ENCODE results near the gene NOLC1. TPM values are rescaled to one million over a fixed set of nuclear protein-coding genes. Genes with fewer than 3 reads are reported as not detected.
"Not testable (repeated sequence)": the region's sequence is repeated elsewhere in the genome, so short reads cannot be mapped to it uniquely, and the experiment has no call there.

The NOLC1 gene
- polyA plus RNA-seq, 1 donor, result 93.0 TPM

DNA sequence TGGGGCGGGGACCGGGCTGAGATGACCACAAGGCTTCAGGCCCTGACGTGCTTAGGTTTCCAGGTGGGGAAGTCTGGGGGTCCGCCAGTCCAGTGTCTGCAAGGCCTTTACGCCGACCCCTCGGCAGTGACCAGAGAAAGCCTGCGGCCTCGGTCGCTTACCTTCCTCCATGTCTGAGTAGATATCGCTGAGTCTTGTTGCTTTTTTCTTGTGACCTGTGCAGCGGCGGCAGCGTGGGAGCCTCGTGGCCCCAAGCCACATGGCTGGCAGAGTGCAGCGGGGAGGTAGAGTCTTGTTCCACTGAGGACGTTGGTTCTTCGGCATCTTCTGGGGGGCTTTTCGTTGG lies 329 bp downstream of the NOLC1 start:
- no peak for DNase-seq

DNA sequence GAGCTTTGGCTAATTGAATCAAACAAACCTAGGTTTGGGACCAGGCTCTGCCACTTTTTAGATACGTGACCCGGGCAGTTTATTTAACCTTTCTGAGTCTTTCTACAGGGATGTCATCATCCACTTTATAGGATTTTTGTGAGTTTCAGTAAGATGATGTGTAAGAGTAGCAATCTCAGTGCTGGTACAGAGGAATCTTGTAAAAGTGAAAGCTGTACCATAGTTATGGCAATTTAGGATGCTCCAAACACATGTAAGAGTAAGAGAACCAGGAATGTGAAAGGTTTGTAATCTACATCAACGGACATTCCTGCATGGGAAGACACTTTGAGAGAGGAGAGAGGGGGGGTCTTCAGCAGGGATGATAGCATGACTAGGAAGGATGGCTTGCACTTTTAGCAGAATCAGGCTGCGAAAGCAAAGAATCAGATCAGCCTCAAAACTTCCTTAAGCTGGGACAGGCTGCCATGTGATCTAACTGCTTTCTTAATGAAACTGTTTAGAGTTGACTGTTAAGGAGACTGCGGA lies 968 bp downstream of the NOLC1 start:
- DNase-seq, result no peak

DNA sequence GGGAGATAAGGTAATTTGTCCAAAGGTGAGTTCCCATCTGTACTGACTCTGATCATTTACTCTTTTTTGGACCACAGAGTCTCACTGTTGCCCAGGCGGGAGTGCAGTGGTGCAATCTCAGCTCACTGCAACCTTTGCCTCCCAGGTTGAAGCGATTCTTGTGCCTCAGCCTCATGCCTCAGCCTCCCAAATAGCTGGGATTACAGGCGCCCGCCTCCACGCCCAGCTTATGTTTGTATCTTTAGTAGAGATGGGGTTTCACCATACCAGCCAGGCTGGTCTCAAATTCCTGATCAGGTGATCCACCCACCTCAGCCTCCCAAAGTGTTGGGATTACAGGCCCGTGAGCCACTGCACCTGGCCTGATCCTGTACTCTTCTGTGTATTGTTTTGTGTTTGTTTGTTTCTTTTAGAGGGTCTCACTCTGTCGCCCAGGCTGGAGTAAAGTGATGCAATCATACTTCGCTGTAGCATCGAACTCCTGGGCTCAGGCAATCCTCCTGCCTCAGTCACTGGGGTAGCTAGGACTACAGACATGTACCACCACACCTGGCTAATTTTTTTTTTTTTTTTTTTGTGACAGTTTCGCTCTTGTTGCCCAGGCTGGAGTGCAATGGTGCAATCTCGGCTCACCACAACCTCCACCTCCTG lies 2.4 kb downstream of the NOLC1 start:
- no peak for DNase-seq

DNA sequence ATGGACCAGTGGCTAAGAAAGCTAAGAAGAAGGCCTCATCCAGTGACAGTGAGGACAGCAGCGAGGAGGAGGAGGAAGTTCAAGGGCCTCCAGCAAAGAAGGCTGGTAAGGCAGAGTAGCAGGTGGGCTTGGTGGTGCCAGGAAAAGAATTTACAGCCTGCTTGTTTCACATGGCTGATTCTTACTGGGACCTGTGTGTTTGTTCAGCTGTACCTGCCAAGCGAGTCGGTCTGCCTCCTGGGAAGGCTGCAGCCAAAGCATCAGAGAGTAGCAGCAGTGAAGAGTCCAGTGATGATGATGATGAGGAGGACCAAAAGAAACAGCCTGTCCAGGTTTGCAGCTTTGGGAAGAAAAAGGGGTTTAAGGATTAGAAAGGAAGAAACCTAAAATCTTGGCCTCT lies 5.0 kb downstream of the NOLC1 start:
- DNase-seq, result no peak

DNA sequence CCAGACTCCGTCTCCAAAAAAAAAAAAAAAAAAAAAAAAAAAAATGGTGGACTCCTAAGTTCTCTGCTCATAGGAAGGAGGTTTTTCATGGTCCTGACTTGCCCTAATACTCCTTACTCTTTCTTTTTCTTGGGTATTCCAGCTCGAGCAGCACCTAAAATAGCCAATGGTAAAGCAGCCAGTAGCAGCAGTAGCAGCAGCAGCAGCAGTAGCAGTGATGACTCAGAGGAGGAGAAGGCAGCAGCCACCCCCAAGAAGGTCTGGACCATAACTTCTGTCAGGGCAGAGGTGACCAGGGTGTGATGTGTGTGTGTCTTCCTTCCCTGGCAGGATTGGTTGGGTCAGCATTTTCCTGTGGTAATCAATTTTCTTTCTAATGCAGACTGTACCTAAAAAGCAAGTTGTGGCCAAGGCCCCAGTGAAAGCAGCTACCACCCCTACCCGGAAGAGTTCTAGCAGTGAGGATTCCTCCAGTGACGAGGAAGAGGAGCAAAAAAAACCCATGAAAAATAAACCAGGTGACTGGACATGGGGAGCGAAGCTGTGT lies 6.9 kb downstream of the NOLC1 start:
- no peak for DNase-seq

DNA sequence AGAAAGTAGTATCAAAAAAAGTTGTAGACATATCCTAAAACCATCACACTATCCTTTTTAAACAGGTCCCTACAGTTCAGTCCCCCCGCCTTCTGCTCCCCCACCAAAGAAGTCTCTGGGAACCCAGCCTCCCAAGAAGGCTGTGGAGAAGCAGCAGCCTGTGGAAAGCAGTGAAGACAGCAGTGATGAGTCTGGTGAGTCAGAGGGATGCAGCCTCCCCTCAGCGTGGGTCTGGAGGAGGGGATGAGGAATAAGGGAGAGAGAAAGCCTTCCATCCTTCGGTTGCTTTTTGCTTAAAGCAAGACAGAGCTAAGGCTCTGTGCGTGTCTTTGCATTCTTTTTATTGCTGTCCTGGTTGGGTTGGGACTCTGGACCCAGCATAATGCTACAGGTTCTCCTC lies 7.6 kb downstream of the NOLC1 start:
- no peak for DNase-seq

DNA sequence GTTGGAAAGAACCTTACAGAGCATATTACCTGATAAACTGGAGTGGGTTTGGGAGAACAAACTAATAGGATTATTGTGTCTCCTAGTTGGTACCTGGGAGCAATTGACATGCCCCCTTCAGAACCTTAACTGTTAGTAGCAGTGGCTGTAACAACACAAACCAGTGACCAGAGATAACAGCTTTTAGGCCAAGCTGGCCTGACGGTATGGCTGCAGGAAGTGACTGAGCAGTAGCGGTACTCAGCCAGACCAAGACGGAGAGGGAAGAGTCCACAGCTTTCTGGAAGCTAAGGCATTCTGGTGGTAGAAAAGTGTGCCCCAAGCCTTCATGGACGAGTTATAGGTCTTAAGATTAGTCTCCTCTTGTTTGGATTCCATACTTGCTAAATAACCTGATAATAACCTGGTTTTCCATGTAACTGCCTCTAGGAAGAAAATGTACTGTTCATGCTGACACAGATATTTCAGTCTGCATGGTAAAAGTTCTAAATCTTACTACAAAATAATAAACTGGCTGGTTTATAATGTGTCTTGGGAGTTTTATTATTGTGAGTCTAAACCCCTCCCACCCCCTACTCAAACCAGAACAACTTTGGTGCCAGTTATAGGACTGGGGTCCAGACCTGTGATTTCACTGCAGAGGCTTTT lies 11.3 kb downstream of the NOLC1 start:
- DNase-seq, result no peak

DNA sequence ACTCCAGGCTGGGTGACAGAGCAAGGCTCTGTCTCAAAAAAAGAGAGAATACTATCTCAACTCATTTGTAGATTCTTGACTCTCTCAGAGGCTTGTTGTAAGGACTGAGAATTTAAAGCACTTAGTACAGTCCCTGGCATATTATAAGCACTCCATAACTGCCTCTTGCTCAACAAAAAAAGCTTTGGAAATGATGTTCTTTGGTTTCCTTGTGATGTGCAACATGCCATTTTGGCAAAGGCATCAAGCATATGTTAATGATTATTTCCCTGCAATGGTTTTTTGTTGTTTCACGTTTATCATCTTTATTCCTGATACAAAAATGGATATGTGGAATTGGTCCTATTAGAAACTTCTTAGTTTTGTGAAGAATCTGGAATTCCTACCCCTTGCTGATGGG lies 15.7 kb downstream of the NOLC1 start:
- DNase-seq, result no peak

DNA sequence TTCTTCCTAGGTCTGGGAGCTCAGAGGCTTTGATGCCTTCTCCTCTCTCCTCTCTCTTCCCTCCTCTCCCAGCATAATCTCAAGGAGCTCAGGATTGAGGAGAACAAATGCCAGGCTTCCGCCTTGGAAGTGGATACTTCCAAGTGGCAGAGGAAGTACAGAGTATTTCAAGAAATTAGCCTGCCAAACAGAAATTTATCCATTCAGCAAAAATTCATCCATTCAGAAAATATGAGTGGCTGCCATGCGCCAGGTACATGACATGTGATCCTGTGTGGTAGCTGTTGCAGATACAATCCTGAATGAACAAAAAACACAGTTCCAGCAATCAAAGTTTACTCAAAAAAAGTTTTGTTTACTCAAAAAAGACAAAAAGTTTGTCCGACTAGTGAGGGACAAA lies 18.4 kb downstream of the NOLC1 start:
- no peak for DNase-seq

DNA sequence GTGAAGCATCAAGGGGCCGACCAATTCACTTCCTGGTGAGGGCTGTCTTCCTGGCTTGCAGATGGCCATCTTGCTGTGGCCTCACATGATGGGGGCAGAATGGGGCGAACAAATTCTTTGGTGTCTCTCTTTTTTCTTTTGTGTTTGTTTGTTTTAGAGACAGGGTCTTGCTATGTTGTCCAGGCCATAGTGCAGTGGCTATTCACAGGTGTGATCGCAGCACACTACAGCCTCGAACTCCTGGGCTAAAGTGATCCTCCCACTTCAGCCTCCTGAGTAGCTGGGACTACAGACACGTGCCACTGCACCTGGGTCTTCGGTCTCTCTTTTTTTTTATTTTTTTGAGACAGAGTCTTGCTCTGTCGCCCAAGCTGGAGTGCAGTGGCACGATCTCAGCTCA lies 20.1 kb downstream of the NOLC1 start:
- DNase-seq, result no peak

DNA sequence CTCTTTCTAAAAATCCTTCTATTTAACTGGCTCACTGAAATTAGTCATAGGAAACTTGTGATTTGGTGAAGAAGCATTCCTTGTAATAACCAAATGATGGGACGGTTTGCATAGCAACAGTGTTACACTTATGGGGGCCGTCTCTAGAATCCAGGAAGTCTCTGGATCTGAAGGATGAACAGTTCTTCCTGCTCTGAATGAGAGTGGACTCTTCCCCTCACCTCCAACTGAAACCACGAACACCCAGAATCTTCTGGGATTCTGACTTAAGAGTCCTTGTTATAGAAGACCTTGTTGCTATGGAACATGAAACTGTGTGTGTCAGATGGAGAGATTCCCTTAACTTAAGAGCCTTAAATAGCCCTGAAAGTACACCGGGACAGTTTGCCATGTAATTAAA lies 23.2 kb downstream of the NOLC1 start:
- DNase-seq, result no peak

DNA sequence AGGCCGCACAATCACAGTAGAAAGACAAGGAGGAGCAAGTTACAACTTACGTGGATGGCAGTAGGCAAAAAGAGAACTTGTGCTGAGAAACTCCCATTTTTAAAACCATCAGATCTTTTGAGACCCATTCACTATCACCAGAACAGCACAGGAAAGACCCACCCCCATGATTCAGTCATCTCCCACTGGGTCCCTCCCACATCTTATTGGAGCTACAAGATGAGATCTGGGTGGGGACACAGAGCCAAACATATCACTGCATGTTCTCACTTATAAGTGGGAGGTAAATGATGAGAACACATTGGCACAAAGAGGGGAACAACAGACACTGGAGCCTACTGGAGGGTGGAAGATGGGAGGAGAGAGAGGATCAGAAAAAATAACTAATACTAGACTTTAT lies 32.4 kb downstream of the NOLC1 start:
- no peak for DNase-seq

DNA sequence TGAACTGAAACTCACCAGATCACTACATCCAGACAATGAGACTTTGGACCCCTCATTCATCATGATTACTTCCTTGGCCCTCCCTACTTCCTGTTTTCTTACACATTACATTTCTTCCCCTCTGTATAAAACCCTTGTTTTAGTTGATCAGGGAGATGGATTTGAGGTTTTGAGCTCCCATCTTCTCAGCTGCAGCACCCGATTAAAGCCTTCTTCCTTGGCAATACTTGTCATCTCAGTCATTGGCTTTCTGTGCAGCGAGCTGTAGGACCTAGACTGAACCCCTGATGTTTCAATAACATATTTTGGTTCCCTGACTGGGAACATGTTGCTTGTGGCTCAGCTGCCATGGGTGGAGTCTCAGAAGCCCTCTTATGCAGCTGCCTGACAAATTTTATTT lies 33.1 kb downstream of the NOLC1 start:
- no peak for DNase-seq

DNA sequence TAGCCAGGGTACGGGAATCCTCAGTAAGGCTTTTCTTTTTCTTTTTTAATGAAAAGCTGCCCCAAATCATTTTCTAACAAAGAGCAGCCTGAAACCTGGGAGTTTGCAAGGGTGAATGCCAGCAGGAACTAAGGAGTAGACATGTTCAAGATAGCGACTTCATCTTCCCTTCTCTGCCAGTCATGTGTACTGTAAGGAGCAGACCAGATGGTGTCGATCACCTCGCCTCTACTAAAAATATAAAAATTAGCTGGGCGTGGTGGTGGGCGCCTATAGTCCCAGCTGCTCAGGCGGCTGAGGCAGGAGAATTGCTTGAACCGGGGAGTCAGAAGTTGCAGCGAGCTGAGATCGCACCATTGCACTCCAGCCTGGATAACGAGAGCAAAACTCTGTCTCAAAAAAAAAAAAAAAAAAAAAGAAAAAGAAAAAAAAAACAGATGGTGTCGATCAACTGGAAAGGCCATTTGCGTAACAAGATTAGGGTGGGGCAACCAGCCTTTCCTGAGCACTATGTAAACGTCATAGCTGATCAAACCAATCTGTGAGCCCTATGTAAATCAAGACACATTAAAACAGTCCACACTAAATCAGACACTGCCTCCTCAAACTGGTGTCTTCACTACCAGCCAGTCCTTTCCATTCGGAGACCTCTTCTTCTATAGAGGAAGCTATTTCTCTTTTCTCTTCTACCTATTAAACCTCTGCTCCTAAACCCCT lies 33.8 kb downstream of the NOLC1 start:
- no peak for DNase-seq

DNA sequence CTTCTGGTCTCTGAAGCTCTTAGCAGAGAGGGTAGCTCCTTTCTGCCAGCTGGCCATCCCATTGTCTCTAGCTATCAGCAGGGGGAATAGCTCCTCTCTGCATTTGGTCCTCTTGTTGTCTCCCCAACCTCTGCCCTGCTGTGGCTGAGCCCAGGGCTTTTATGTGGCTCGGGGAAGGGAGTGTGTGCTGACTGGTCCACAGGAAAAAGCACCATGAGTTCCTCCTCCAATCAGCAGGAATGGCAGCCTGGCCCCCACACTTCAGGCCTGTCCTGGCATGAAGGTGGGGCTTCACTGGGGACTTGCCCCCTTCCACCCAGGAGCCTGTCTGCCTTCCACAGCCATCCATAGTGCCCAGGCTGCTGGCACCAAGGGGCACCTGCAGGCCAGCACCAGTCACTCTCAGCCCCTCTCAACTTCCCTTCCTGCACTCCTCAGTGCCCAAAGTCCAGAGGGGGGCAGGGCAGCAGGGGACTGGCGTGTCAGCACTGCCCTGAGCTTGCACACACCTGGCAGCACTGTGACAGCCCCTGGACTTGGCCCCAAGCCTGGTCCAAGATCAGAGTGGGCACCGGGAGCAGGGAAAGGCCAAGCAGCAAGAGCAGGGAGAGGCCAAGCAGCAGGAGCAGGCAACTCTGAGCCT lies 36.2 kb downstream of the NOLC1 start:
- DNase-seq, result no peak

DNA sequence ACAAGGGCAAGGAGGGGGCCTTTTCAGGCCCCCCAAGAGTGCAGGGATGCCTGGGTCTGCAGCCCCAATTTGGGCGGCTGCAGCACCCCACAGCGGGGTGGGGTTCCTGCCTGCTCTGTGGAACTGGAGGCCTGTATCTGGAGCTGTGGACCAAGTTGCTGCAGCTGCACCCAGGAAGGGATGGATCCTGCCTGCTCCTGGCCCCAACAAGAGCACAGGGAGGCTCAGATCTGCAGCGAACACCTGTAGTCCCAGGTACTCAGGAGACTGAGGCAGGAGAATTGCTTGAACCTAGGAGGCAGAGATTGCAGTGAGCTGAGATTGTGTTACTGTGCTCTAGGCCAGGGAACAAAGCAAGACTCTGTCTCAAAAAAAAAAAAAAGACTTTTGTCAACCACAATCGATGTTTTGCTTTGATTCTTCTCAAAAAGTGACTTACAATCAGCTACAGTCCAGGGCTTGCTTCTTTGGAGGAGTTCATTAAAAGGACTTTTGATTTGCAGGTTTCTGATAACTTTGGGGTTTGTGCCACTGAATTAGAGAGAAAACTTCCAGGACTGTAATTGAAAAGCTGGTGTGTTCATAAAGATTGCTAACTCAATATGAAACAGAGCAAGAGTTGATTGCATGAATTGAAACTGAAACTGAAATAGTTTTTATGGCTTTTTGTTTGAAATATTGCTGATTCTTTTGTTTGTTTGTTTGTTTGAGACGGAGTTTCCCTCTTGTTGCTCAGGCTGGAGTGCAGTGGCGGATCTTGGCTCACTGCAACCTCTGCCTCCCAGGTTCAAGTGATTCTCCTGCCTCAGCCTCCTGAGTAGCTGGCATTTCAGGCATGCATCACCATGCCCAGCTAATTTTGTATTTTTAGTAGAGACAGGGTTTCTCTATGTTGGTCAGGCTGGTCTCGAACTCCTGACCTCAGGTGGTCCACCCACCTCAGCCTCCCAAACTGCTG lies 37.0 kb downstream of the NOLC1 start:
- not testable (repeated sequence) for DNase-seq

DNA sequence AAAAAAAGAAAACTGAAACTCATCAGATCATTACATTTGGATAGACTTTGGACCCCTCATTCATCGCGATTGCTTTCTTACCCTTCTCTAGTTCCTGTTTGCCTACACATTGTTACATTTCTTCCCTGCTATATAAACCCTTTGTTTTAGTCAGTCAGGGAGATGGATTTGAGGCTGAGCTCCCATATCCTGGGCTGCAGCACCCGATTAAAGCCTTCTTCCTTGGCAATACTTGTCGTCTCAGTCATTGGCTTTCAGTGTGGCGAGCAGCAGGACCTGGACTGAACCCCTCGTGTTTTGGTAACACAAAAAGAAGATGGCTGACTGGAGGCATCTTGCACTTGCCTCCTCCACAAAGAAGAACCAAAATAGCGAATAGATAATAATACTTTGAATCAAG lies 39.8 kb downstream of the NOLC1 start:
- DNase-seq, result no peak

DNA sequence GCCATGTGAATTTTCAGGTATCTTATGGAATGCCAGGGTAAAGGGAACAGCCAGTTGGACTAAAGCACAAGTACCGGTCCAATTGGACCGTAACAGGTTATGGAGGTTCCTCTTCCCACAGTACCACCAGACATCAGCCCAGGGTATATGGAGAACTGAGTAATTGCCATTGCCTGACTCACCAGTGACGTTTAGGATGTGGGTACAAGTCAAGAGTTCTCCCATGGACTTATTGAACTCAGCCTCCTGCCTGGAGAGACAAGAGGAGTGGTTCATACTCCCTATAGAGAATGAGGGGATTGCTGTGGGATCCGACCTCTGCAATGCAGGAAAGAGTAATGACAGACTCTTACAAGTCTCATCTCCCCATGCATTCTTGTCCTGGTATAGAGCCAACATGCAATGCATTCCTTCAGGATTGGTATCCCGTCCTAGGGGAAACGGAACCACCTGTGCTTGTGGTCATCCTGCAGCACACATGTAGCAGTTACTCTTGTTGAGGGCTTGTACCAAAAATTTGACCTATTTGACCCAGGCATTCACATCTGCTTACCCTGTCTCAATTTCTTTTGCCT lies 43.2 kb downstream of the NOLC1 start:
- DNase-seq, result no peak

DNA sequence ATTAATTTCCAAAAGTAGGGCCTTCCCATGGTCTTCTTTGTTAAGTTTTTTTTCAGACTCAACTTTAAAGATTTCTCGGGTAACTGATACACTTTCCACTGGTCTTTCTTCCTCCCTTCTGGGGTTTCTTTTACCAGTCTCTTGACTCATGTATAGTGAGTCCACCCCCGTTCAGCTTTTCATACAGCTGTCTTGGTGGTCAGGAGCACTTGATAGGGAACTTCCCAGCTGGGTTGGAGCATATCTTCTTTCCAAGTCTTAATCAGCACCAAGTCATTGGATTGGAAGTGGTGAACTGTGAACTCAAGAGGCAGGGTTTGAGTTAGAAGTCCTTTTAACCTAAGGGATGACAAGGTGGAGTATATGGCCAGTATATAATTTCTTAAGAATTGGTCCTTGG lies 44.7 kb downstream of the NOLC1 start:
- DNase-seq, result no peak

DNA sequence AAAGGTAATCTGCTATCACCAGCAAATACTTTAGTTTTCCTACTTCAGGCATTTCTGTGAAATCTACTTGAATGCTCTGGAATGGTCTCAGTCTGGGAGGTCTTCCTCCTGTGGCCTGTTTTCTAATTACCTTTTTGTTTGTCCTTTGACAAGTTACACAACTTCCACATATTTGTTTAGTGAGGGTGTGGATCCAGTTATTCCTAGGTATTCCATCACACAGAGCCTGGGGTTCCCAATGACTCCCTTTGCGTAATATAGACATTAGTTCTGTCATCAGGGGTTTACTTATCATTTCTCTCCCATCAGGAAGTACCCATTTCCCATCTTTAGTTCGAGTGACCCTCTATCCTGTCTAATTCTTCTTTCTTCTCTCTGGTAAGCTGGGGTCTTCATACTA lies 45.8 kb downstream of the NOLC1 start:
- DNase-seq, result no peak

Measured in left kidney (tissue), 2 donors.